Upper lobe of left lung (tissue), 6 donors: ENCODE data around the gene XPR1. TPM values are rescaled to one million over a fixed set of nuclear protein-coding genes. Genes with fewer than 3 reads are reported as not detected.
A peak's percentile ranks its signal among the peaks of the same experiment; 100 is the strongest.
"Not testable (repeated sequence)": the region's sequence is repeated elsewhere in the genome, so short reads cannot be mapped to it uniquely, and the experiment has no call there.

Experiments used
- ATAC-seq, 2 donors: fragments of 200-7000 bp; cut with Tn5 transposase; one replicate each; pipeline ENCODE4 v1.9.1; 2022; ENCODE audit warnings: mild to moderate bottlenecking in 2 of 2, moderate library complexity in 2 of 2; ENCODE audit not compliant: low FRiP score in 2 of 2
- DNase-seq, 2 donors: peaks; one replicate each; pipeline ENCODE4 v3.0.0-alpha.2; 2019 to 2020
- H3K27ac ChIP-seq, 4 donors: fragments of 200-600 bp; sonication (generic); one replicate each; pipeline ENCODE4 v1.5.1; 2016 to 2019
- H3K27me3 ChIP-seq, 4 donors: fragments of 200-600 bp; sonication (generic); one replicate each; pipeline ENCODE4 v1.5.1; 2017 to 2019
- H3K36me3 ChIP-seq, 4 donors: fragments of 200-600 bp; sonication (generic); one replicate each; pipeline ENCODE4 v1.5.1; 2016 to 2019
- H3K4me1 ChIP-seq, 4 donors: fragments of 200-600 bp; sonication (generic); one replicate each; pipeline ENCODE4 v1.5.1; 2018 to 2019
- H3K4me3 ChIP-seq, 4 donors: fragments of 200-600 bp; sonication (generic); one replicate each; pipeline ENCODE4 v1.5.1; 2017 to 2019; ENCODE audit warnings: mild to moderate bottlenecking in 2 of 4, moderate library complexity in 1 of 4
- H3K9me3 ChIP-seq, 4 donors: fragments of 200-600 bp; sonication (generic); one replicate each; pipeline ENCODE4 v1.5.1; 2018 to 2019
- EP300 ChIP-seq, 4 donors: sonication (generic); formaldehyde crosslinking; IDR thresholded peaks; one replicate each; pipeline ENCODE4 v1.5.1; 2017; ENCODE audit warnings: antibody characterized with exemption in 4 of 4, control low read depth in 2 of 4
- POLR2A ChIP-seq, 4 donors: fragments of 450-650 bp; IDR thresholded peaks; one replicate each; pipeline ENCODE4 v1.5.1; 2016 to 2017; ENCODE audit warnings: antibody characterized with exemption in 4 of 4, mild to moderate bottlenecking in 2 of 4
- POLR2AphosphoS5 ChIP-seq, 2 donors: sonication (generic); formaldehyde crosslinking; IDR thresholded peaks; one replicate each; pipeline ENCODE4 v1.5.1; 2017; ENCODE audit warnings: antibody characterized with exemption in 2 of 2
- WGBS, 2 donors: methylation state at CpG; one replicate each; pipeline ENCODE4 v1.1.5; 2017 to 2018; 5-methylcytosine and 5-hydroxymethylcytosine counted together
- total RNA-seq, 6 donors: library from RNA; depleted of rRNA in 4 of 6; stranded (reverse); fragments of >200 nt in 4 of 6; gene quantifications; one replicate each; pipeline versions ENCODE4 v1.1.0 to v1.2.1, GENCODE V29; 2016 to 2021
- TF ChIP-seq, protein P1 (sequence below), 6 experiments: fragments of 450-650 bp in 4 of 6; fragments of 200-600 bp in 2 of 6; sonication (generic) in 2 of 6; IDR thresholded peaks; one replicate each; pipeline ENCODE4 v1.5.1; 2016 to 2019; ENCODE audit warnings: antibody characterized with exemption in 6 of 6
- donor health status: DM: no; HTN: no; CAD: no; lungs with moderate emphysema.
- donor health status: DM: no; HTN: yes; CAD: no; lungs with severe emphysema.

Gene XPR1
- total RNA-seq, 6 donors from 2014 or later: 21.3 to 30.2 (median 25.3) TPM

DNA sequence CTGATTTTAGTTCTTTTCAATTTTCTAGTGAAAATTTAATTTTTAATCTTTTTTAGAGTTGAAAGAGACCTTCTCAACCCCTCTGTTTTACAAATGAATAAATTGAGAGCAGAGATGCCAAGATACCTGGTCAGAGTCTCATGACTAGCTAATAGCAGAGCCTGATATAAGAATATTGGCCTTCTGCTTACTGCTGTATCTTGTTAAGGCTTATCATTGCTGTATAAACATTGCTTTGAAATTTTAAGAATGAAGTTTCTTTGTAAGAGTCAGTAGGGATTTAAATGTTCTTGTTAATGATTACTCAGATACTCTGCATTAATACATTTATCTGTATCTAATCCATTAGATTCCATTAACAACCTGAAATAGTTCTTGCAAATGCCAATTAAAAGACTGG lies 9.8 kb downstream of the XPR1 start:
- ATAC-seq: no peak
- no peaks in the 10 kb centered on the region for H3K36me3 ChIP-seq
- no peaks in the 10 kb centered on the region for H3K9me3 ChIP-seq
- TF ChIP-seq POLR2AphosphoS5 (IDR thresholded peaks at IDR 0.05) (no peak), POLR2A (IDR thresholded peaks at IDR 0.05) (no peak)
- H3K4me1 ChIP-seq: peaks cover 5 to 13% (median 9%) of the 10 kb centered on the region in 4 donors
- no peaks in the 10 kb centered on the region for H3K27me3 ChIP-seq
- H3K27ac ChIP-seq: no peak overlapping the region
- H3K4me3 ChIP-seq: no peak overlapping the region
- DNase-seq: no peak

DNA sequence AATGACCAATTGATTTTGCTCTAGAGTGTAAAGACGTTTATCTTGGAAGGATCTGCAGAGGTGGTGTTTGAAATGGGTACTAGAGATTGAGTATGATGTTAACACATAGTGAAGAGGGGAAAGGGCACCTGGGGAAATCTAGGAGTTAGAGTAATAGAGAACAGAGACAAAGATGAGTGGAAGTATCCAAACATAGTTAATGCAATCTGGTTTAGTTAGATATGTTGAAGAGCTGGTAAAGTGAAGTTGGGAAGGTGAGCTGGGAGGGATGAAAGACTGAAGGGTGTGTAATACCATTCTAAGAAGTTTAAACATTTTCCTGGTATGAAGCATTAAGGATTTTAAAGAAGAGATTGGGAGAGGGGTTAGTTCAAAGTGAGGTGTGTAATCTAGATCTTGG lies 11.0 kb downstream of the XPR1 start:
- no peak overlapping the region for H3K27ac ChIP-seq
- no peaks in the 10 kb centered on the region for H3K27me3 ChIP-seq
- 68 to 72% methylated on average over 1 of the region's 1 CpG for WGBS, 2 donors
- H3K4me1 ChIP-seq: peaks cover 5 to 16% (median 9%) of the 10 kb centered on the region in 4 donors
- H3K9me3 ChIP-seq: no peaks in the 10 kb centered on the region
- H3K4me3 ChIP-seq: no peak overlapping the region
- DNase-seq (no peak), ATAC-seq (no peak)
- TF ChIP-seq POLR2A (IDR thresholded peaks at IDR 0.05) (no peak), EP300 (IDR thresholded peaks at IDR 0.05) (no peak), POLR2AphosphoS5 (IDR thresholded peaks at IDR 0.05) (no peak)
- TF ChIP-seq, protein P1, sequence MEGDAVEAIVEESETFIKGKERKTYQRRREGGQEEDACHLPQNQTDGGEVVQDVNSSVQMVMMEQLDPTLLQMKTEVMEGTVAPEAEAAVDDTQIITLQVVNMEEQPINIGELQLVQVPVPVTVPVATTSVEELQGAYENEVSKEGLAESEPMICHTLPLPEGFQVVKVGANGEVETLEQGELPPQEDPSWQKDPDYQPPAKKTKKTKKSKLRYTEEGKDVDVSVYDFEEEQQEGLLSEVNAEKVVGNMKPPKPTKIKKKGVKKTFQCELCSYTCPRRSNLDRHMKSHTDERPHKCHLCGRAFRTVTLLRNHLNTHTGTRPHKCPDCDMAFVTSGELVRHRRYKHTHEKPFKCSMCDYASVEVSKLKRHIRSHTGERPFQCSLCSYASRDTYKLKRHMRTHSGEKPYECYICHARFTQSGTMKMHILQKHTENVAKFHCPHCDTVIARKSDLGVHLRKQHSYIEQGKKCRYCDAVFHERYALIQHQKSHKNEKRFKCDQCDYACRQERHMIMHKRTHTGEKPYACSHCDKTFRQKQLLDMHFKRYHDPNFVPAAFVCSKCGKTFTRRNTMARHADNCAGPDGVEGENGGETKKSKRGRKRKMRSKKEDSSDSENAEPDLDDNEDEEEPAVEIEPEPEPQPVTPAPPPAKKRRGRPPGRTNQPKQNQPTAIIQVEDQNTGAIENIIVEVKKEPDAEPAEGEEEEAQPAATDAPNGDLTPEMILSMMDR (IDR thresholded peaks at IDR 0.05): no peak
- no peaks in the 10 kb centered on the region for H3K36me3 ChIP-seq

DNA sequence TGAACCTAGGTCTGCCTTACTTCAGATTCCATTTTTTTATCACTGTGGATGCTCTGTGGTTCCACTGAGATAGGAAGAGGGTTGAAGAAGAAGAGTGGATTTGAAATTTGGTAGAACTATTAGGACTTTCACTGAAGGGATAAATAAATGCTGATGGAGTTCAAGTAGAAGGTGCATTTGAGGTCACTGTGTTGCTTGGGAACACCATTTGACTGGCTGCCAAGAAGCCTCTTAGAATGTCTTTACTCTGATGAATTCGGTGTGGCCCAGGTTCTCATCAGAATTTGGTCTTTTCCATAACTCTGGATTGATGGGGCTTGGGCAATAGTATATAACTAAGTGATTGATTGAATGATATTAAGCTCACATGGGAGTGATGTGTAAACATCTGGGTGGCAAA lies 11.9 kb downstream of the XPR1 start:
- no peak for ATAC-seq
- DNase-seq: peak in 1 of 2 donors; percentile 51
- Histone ChIP-seq H3K4me1 (peaks cover 5 to 16% (median 9%) of the 10 kb centered on the region in 4 donors), H3K36me3 (no peaks in the 10 kb centered on the region), H3K27me3 (no peaks in the 10 kb centered on the region), H3K9me3 (no peaks in the 10 kb centered on the region), H3K4me3 (no peak overlapping the region), H3K27ac (no peak overlapping the region)
- no peak for TF ChIP-seq POLR2A (IDR thresholded peaks at IDR 0.05)
- TF ChIP-seq EP300 (IDR thresholded peaks at IDR 0.05): no peak
- TF ChIP-seq, protein P1 (IDR thresholded peaks at IDR 0.05): no peak
- TF ChIP-seq POLR2AphosphoS5 (IDR thresholded peaks at IDR 0.05): no peak
- WGBS, 2 donors: 27 to 37% methylated on average over 1 of the region's 1 CpG

GRCh38 chr1:180644526-180645192 lies 12.8 kb downstream of the XPR1 start:
- DNase-seq (no peak), ATAC-seq (no peak)
- H3K27me3 ChIP-seq: no peaks in the 10 kb centered on the region
- TF ChIP-seq, protein P1 (IDR thresholded peaks at IDR 0.05): no peak
- 96 to 97% methylated on average over 7 of the region's 7 CpGs for WGBS, 2 donors
- peaks cover 5 to 16% (median 9%) of the 10 kb centered on the region in 4 donors for H3K4me1 ChIP-seq
- no peaks in the 10 kb centered on the region for H3K9me3 ChIP-seq
- no peak overlapping the region for H3K27ac ChIP-seq
- H3K4me3 ChIP-seq: no peak overlapping the region
- no peaks in the 10 kb centered on the region for H3K36me3 ChIP-seq

- not testable (repeated sequence) for H3K27me3 ChIP-seq, ATAC-seq, DNase-seq, H3K9me3 ChIP-seq, H3K27ac ChIP-seq, H3K4me3 ChIP-seq, H3K36me3 ChIP-seq
- 88 to 93% methylated on average over 4 to 5 of the region's 5 CpGs for WGBS, 2 donors
- peaks cover 5 to 16% (median 9%) of the 10 kb centered on the region in 4 donors for H3K4me1 ChIP-seq
Observed at GRCh38 chr1:180645261-180645660, 13.4 kb downstream of the XPR1 start.

DNA sequence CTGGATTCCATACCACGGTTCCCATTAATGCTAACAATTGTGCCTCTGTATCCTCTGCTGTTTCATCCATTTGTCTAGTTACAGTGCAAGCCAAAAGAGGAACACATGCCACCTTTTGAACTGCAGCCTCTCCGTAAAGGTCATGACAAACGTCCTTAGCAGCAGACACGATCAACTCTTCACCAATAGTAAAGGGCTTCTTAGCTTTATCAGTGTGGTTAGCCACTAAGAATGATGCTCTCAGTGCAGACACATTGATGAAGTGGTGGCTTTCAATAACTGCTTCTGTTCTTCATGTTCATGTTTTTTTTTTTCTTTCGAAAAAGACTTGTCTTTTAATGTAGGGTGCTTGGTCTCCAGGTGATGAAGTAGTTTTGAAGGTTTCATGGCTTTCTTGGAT lies 14.3 kb downstream of the XPR1 start:
- DNase-seq: no peak
- H3K27me3 ChIP-seq: no peaks in the 10 kb centered on the region
- no peaks in the 10 kb centered on the region for H3K36me3 ChIP-seq
- ATAC-seq: no peak
- peaks cover 5 to 16% (median 9%) of the 10 kb centered on the region in 4 donors for H3K4me1 ChIP-seq
- no peak overlapping the region for H3K4me3 ChIP-seq
- H3K27ac ChIP-seq: no peak overlapping the region
- TF ChIP-seq POLR2AphosphoS5 (IDR thresholded peaks at IDR 0.05): no peak
- TF ChIP-seq, protein P1 (IDR thresholded peaks at IDR 0.05): no peak
- TF ChIP-seq EP300 (IDR thresholded peaks at IDR 0.05): no peak
- TF ChIP-seq POLR2A (IDR thresholded peaks at IDR 0.05): no peak
- 91 to 92% methylated on average over 5 of the region's 5 CpGs for WGBS, 2 donors
- H3K9me3 ChIP-seq: no peaks in the 10 kb centered on the region
